ENCODE results near the gene NNAT. TPM values are rescaled to one million over a fixed set of nuclear protein-coding genes. Genes with fewer than 3 reads are reported as not detected.
"Not testable (repeated sequence)": the region's sequence is repeated elsewhere in the genome, so short reads cannot be mapped to it uniquely, and the experiment has no call there.

The NNAT gene
- total RNA-seq, 1 experiment from 2014 or later: not detected

DNA sequence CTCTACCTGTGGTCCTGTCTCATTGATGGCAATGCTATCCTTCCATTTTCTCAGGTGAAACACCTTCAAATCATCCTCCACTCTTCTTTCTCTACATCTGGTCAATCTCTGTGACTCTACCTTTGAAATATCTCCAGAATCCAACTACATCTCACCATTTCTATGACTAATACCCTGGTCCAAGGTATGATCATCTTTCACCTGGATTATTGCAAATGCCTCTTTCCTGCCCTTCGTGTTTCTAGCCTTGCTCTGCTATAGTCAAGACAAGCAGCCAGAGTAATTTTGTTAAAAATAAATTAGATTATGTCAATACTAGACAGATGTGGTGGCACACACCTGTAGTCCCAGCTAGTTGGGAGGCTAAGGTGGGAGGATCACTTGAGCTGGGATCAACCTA is 24.5 kb downstream of the NNAT start:
- H3K9me3 ChIP-seq (ENCODE audit: low read length): no peaks in the 10 kb centered on the region
- no peaks in the 10 kb centered on the region for H3K79me2 ChIP-seq (ENCODE audit: low read length)
- H3K4me3 ChIP-seq (ENCODE audit: low read length): no peak overlapping the region
- no peak overlapping the region for H3K27ac ChIP-seq (ENCODE audit: low read length)
- H3K4me1 ChIP-seq (ENCODE audit: low read length): no peaks in the 10 kb centered on the region
- H3K27me3 ChIP-seq (ENCODE audit: low read length): no peaks in the 10 kb centered on the region
- no peak overlapping the region for H3K9ac ChIP-seq (ENCODE audit: low read length)
- H2AFZ ChIP-seq (ENCODE audit: low read length): no peak overlapping the region
- H3K36me3 ChIP-seq (ENCODE audit: insufficient read depth, low read length): no peaks in the 10 kb centered on the region
- no peaks in the 10 kb centered on the region for H3K9me2 ChIP-seq (replicated peaks; ENCODE audit: insufficient read depth, low read length)
- H3K4me2 ChIP-seq (ENCODE audit: low read depth, low read length, poor library complexity, severe bottlenecking): no peak overlapping the region
- DNase-seq: no peak
- no peaks in the 10 kb centered on the region for H4K20me1 ChIP-seq (ENCODE audit: insufficient read depth, low read depth, low read length)

DNA sequence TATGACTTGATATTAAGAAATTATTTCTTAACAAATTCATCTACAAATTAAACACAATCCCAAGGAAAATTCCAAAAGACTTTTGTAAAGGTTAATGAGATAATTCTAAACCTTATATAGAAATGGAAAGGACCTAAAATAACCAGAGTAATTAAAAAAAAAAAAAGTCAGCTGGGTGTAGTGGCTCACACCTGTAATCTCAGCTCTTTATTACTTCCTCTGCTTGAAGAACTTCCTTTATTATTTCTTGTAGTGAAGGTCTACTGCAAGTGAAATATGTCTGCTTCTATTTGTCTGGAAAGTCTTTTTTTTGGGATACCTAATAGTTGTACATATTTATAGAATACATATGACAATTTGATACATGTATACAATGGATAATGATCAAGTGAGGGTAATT is 26.9 kb downstream of the NNAT start:
- Histone ChIP-seq H2AFZ (ENCODE audit: low read length) (no peak overlapping the region), H3K27ac (ENCODE audit: low read length) (no peak overlapping the region), H3K27me3 (ENCODE audit: low read length) (no peaks in the 10 kb centered on the region), H3K79me2 (ENCODE audit: low read length) (no peaks in the 10 kb centered on the region), H3K9ac (ENCODE audit: low read length) (no peak overlapping the region), H4K20me1 (ENCODE audit: insufficient read depth, low read depth, low read length) (no peaks in the 10 kb centered on the region), H3K4me2 (ENCODE audit: low read depth, low read length, poor library complexity, severe bottlenecking) (no peak overlapping the region), H3K4me3 (ENCODE audit: low read length) (no peak overlapping the region), H3K36me3 (ENCODE audit: insufficient read depth, low read length) (no peaks in the 10 kb centered on the region), H3K9me2 (replicated peaks; ENCODE audit: insufficient read depth, low read length) (no peaks in the 10 kb centered on the region), H3K9me3 (ENCODE audit: low read length) (no peaks in the 10 kb centered on the region), H3K4me1 (ENCODE audit: low read length) (no peaks in the 10 kb centered on the region)
- no peak for DNase-seq

DNA sequence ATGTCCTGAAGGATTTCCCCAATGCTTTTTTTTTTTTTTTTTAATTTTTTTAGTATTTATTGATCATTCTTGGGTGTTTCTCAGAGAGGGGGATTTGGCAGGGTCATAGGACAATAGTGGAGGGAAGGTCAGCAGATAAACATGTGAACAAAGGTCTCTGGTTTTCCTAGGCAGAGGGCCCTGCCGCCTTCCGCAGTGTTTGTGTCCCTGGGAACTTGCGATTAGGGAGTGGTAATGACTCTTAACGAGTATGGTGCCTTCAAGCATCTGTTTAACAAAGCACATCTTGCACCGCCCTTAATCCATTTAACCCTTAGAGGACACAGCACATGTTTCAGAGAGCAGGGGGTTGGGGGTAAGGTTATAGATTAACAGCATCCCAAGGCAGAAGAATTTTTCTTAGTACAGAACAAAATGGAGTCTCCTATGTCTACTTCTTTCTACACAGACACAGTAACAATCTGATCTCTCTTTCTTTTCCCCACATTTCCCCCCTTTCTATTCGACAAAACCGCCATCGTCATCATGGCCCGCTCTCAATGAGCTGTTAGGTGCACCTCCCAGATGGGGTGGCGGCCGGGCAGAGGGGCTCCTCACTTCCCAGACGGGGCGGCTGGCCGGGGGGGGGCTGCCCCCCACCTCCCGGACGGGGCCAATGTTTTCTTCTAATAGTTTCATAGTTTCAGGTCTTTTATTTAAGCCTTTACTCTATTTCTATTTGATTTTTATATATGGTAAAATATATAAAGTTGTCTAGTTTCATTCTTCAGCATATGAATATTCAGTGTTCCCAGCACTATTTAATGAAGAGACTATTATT is 29.3 kb downstream of the NNAT start:
- H3K9me2 ChIP-seq (replicated peaks; ENCODE audit: insufficient read depth, low read length); DNase-seq; H3K36me3 ChIP-seq (ENCODE audit: insufficient read depth, low read length); H3K9me3 ChIP-seq (ENCODE audit: low read length); H3K4me1 ChIP-seq (ENCODE audit: low read length); H3K9ac ChIP-seq (ENCODE audit: low read length); H3K4me2 ChIP-seq (ENCODE audit: low read depth, low read length, poor library complexity, severe bottlenecking); H3K79me2 ChIP-seq (ENCODE audit: low read length); H3K4me3 ChIP-seq (ENCODE audit: low read length); H2AFZ ChIP-seq (ENCODE audit: low read length); H3K27me3 ChIP-seq (ENCODE audit: low read length); H4K20me1 ChIP-seq (ENCODE audit: insufficient read depth, low read depth, low read length); H3K27ac ChIP-seq (ENCODE audit: low read length): not testable (repeated sequence)

DNA sequence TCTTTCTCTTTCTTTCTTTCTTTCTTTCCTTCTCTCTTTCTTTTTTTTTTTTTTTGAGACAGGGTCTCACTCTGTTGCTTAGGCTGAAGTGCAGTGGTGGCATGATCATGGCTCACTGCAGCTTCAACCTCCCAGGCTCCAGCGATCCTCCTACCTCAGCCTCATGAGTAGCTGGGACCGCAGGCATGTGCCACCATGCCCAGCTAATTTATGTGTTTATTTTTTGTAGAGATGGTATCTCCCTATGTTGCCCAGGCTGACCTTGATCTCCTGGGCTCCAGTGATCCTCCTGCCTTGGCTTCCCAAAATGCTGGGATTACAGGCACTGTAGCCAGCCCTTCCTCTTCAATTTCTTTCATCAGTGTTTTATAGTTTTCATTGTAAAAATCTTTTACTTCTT is 30.6 kb downstream of the NNAT start:
- H3K27me3 ChIP-seq (ENCODE audit: low read length); H3K27ac ChIP-seq (ENCODE audit: low read length); H3K4me2 ChIP-seq (ENCODE audit: low read depth, low read length, poor library complexity, severe bottlenecking); H2AFZ ChIP-seq (ENCODE audit: low read length); H3K9me2 ChIP-seq (replicated peaks; ENCODE audit: insufficient read depth, low read length); H3K9me3 ChIP-seq (ENCODE audit: low read length); H4K20me1 ChIP-seq (ENCODE audit: insufficient read depth, low read depth, low read length); H3K9ac ChIP-seq (ENCODE audit: low read length); H3K4me3 ChIP-seq (ENCODE audit: low read length); H3K4me1 ChIP-seq (ENCODE audit: low read length); DNase-seq; H3K36me3 ChIP-seq (ENCODE audit: insufficient read depth, low read length); H3K79me2 ChIP-seq (ENCODE audit: low read length): not testable (repeated sequence)

DNA sequence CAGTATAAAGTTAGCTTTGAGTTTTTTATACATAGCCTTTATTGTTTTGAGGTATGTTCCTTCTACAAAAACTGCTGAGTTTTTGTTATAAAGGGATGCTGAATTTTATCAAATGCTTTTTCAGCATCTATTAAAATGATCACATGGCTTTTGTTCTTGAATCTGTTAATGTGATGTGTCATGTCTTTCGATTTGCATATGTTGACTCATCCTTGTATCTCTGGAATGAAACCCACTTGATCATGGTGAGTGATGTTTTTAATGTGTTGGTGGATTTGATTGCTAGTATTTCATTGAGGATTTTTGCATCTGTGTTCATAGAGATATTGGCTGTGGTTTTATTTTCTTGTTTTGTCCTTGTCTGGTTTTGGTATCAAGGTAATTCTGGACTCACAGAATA is 31.4 kb downstream of the NNAT start:
- H3K4me3 ChIP-seq (ENCODE audit: low read length): no peak overlapping the region
- no peak overlapping the region for H3K27ac ChIP-seq (ENCODE audit: low read length)
- no peak overlapping the region for H2AFZ ChIP-seq (ENCODE audit: low read length)
- no peak for DNase-seq
- H3K9me3 ChIP-seq (ENCODE audit: low read length): no peaks in the 10 kb centered on the region
- no peak overlapping the region for H3K4me2 ChIP-seq (ENCODE audit: low read depth, low read length, poor library complexity, severe bottlenecking)
- H3K79me2 ChIP-seq (ENCODE audit: low read length): no peaks in the 10 kb centered on the region
- no peaks in the 10 kb centered on the region for H3K4me1 ChIP-seq (ENCODE audit: low read length)
- no peak overlapping the region for H3K9ac ChIP-seq (ENCODE audit: low read length)
- no peaks in the 10 kb centered on the region for H4K20me1 ChIP-seq (ENCODE audit: insufficient read depth, low read depth, low read length)
- H3K27me3 ChIP-seq (ENCODE audit: low read length): no peaks in the 10 kb centered on the region
- H3K36me3 ChIP-seq (ENCODE audit: insufficient read depth, low read length): no peaks in the 10 kb centered on the region
- no peaks in the 10 kb centered on the region for H3K9me2 ChIP-seq (replicated peaks; ENCODE audit: insufficient read depth, low read length)

DNA sequence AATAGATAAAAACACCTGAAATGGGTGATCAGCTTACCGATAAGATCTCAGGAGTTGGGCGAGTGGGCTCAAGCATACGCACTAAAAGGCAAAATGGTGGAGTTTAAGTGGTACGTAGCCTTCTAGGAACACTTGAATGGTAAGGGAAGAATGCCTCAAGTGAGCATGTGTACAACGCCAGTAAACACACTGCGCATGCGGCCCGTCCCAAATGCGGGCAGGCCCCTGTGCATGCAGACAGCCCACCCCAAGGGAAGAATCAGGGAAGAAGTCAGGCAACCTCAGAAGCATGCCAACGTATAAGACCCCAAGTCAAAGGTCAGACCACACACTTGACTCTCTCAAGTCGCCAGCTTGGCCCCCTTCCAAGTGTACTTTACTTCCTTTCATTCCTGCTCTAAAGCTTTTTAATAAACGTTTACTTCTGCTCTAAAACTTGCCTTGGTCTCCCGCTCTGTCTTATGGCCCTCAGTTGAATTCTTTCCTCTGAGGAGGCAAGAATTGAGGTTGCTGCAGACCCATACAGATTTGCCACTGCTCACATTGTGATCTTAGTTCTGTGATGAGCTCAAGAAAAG is 33.8 kb downstream of the NNAT start:
- not testable (repeated sequence) for H3K9me3 ChIP-seq (ENCODE audit: low read length); H3K9ac ChIP-seq (ENCODE audit: low read length); H3K27ac ChIP-seq (ENCODE audit: low read length); H3K79me2 ChIP-seq (ENCODE audit: low read length); H3K27me3 ChIP-seq (ENCODE audit: low read length); H3K4me1 ChIP-seq (ENCODE audit: low read length); H3K4me3 ChIP-seq (ENCODE audit: low read length); H3K36me3 ChIP-seq (ENCODE audit: insufficient read depth, low read length); H4K20me1 ChIP-seq (ENCODE audit: insufficient read depth, low read depth, low read length); DNase-seq; H3K9me2 ChIP-seq (replicated peaks; ENCODE audit: insufficient read depth, low read length); H2AFZ ChIP-seq (ENCODE audit: low read length); H3K4me2 ChIP-seq (ENCODE audit: low read depth, low read length, poor library complexity, severe bottlenecking)

DNA sequence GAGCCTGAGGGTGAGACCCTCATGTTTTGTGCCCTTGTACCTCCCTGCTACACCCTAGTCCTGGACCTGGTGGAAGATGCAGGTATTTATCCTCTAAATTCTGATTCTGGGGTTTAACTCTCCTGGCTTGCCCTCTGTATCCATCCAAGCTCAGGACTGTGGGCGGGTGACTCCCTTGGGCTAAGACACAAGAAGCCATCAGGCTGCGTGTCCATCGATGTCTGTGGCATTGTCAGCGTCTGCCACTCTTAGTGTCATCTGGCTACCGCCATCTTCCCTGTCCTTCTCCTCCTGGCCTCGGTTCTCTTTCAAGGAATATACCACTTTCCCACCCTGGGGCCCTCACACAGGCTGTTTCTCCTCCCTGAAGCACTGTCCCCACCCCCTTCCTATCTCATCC is 35.5 kb downstream of the NNAT start:
- Histone ChIP-seq H3K79me2 (ENCODE audit: low read length) (no peaks in the 10 kb centered on the region), H3K4me2 (ENCODE audit: low read depth, low read length, poor library complexity, severe bottlenecking) (no peak overlapping the region), H3K27ac (ENCODE audit: low read length) (no peak overlapping the region), H3K9ac (ENCODE audit: low read length) (no peak overlapping the region), H3K9me3 (ENCODE audit: low read length) (no peaks in the 10 kb centered on the region), H2AFZ (ENCODE audit: low read length) (no peak overlapping the region), H3K4me3 (ENCODE audit: low read length) (no peak overlapping the region), H3K4me1 (ENCODE audit: low read length) (no peaks in the 10 kb centered on the region), H3K27me3 (ENCODE audit: low read length) (no peaks in the 10 kb centered on the region), H4K20me1 (ENCODE audit: insufficient read depth, low read depth, low read length) (no peaks in the 10 kb centered on the region), H3K36me3 (ENCODE audit: insufficient read depth, low read length) (no peaks in the 10 kb centered on the region), H3K9me2 (replicated peaks; ENCODE audit: insufficient read depth, low read length) (no peaks in the 10 kb centered on the region)
- no peak for DNase-seq

DNA sequence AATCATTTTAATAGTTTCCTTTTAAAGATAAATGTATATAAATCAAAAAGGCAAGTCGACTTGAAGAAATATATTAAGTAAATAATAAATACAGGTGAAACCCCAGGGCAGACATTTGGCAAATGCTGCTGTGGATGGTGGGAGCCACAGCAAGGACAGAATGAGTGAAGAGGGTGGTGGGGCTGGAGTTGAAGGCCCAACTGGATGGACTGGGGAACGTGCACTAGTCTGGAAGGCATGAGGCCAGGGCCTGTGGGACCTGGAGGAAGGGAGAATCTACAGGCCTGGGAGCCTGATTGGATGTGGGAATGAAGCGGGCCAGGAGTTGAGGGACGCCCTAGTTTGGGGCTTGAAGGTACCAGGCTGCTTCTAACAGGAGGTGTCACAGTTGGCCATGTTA is 37.3 kb downstream of the NNAT start:
- Histone ChIP-seq H3K9me2 (replicated peaks; ENCODE audit: insufficient read depth, low read length) (no peaks in the 10 kb centered on the region), H3K27me3 (ENCODE audit: low read length) (no peaks in the 10 kb centered on the region), H3K4me2 (ENCODE audit: low read depth, low read length, poor library complexity, severe bottlenecking) (no peak overlapping the region), H3K79me2 (ENCODE audit: low read length) (no peaks in the 10 kb centered on the region), H2AFZ (ENCODE audit: low read length) (no peak overlapping the region), H3K9me3 (ENCODE audit: low read length) (no peaks in the 10 kb centered on the region), H3K36me3 (ENCODE audit: insufficient read depth, low read length) (no peaks in the 10 kb centered on the region), H3K4me3 (ENCODE audit: low read length) (no peak overlapping the region), H3K4me1 (ENCODE audit: low read length) (no peaks in the 10 kb centered on the region), H3K27ac (ENCODE audit: low read length) (no peak overlapping the region), H4K20me1 (ENCODE audit: insufficient read depth, low read depth, low read length) (no peaks in the 10 kb centered on the region), H3K9ac (ENCODE audit: low read length) (no peak overlapping the region)
- no peak for DNase-seq

Measured in Karpas-422 (cell line).